Smooth muscle cell of bladder (primary cell): ENCODE data around the gene TEX13C. TPM values are rescaled to one million over a fixed set of nuclear protein-coding genes. Genes with fewer than 3 reads are reported as not detected.

Experiments
- total RNA-seq: library from RNA; depleted of rRNA; stranded (reverse); fragments of >200 nt; gene quantifications from 2 replicates; pipeline ENCODE4 v1.2.3, GENCODE V29; 2014

The TEX13C gene
- total RNA-seq: not detected in 2 replicates

GRCh38 chrX:125319646-125320521, at the start of gene TEX13C:
Gene TEX13C, plus strand, starts transcription at chrX:125319871. Its CDS starts 249 bp downstream, at chrX:125320120.

